Measurements from ENCODE around the gene IFRD2. TPM values are rescaled to one million over a fixed set of nuclear protein-coding genes. Genes with fewer than 3 reads are reported as not detected.

IFRD2 gene
- polyA plus RNA-seq, 1 experiment, result 19.3 TPM

- ChIA-PET POLR2A (interaction anchor here (1.5 kb wide), 1 partner anchor 30 kb away, joined by 18 read pairs; the partner anchor contains the start of gene GNAI2), CTCF (interaction anchor here (2.8 kb wide), 1 partner anchor 19 kb away, joined by 22 read pairs; no protein-coding TSS in a partner anchor)
- Histone ChIP-seq H3K9me3 (ENCODE audit: control insufficient read depth, insufficient read depth, low read length) (no peaks in the 10 kb centered on the region), H3K27ac (ENCODE audit: low read depth, low read length) (peak overlapping the region; percentile 84), H3K27me3 (ENCODE audit: control insufficient read depth, insufficient read depth, low read length) (no peaks in the 10 kb centered on the region), H3K4me3 (ENCODE audit: low read depth, low read length) (no peak overlapping the region)
- DNase-seq (ENCODE audit: low read depth, low spot score), result no peak
- TF ChIP-seq CTCF (IDR thresholded peaks at IDR 0.05; ENCODE audit: low read depth, low read length), result no peak
Measured at GRCh38 chr3:50265571-50265970, 26.7 kb downstream of the IFRD2 start.

DNA sequence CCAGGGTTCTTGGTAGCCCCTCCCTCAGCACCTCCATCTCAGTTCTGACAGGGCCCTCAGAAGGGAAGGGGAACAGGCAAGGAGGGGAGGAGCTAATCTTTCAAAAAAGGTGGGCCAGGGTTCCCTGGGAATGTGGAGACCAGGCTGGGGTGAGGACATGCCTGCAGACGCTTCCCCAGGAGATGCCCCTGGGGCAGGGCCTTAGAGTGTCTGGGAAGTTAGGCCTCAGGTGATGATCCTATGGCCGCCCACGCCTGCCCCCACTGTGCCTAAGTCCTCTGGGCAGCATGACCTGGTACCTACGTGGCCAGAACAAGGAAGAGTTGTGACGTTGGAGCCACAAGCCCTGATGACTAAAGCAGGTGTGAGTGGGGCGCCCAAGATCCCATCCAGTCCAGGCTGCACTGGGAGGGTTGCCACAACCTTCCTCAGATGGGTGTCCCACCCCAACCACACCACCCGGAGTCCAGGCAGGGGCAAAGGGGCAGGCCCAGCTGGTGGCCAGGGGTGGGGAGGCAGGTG is 27.2 kb downstream of the IFRD2 start:
- Histone ChIP-seq H3K9me3 (ENCODE audit: control insufficient read depth, insufficient read depth, low read length) (no peaks in the 10 kb centered on the region; the same call in 1 of the 2 replicates), H3K27ac (ENCODE audit: low read depth, low read length) (peak overlapping the region; percentile 84), H3K4me3 (ENCODE audit: low read depth, low read length) (no peak overlapping the region), H3K27me3 (ENCODE audit: control insufficient read depth, insufficient read depth, low read length) (no peaks in the 10 kb centered on the region)
- no peak for TF ChIP-seq CTCF (IDR thresholded peaks at IDR 0.05; ENCODE audit: low read depth, low read length)
- ChIA-PET POLR2A (interaction anchor here (0.5 to 1.5 kb wide), 13 partner anchors 12 to 84 kb away, joined by 3 to 18 read pairs (median 4); partner anchors contain the start of genes GNAI2, HYAL3, LSMEM2 and NAA80), CTCF (interaction anchor here (0.6 to 2.8 kb wide), 3 partner anchors 18 to 141 kb away, joined by 3 to 22 read pairs (median 5); no protein-coding TSS in a partner anchor)
- DNase-seq (ENCODE audit: low read depth, low spot score), result no peak

- POLR2A ChIA-PET, result interaction anchor here (0.5 to 1.5 kb wide), 13 partner anchors 12 to 83 kb away, joined by 3 to 18 read pairs (median 4); partner anchors contain the start of genes GNAI2, HYAL3, LSMEM2 and NAA80
- CTCF ChIA-PET, result interaction anchor here (0.6 to 2.8 kb wide), 4 partner anchors 9 to 140 kb away, joined by 3 to 22 read pairs (median 4); no protein-coding TSS in a partner anchor
- H3K4me3 ChIP-seq (ENCODE audit: low read depth, low read length), result peak overlapping the region; percentile 10; the same call in 1 of the 2 replicates
- H3K27ac ChIP-seq (ENCODE audit: low read depth, low read length), result peak overlapping the region; percentile 84
- no peak for TF ChIP-seq CTCF (IDR thresholded peaks at IDR 0.05; ENCODE audit: low read depth, low read length)
- no peaks in the 10 kb centered on the region for H3K27me3 ChIP-seq (ENCODE audit: control insufficient read depth, insufficient read depth, low read length)
- H3K9me3 ChIP-seq (ENCODE audit: control insufficient read depth, insufficient read depth, low read length), result no peaks in the 10 kb centered on the region; the same call in 1 of the 2 replicates
- peak; percentile 91 for DNase-seq (ENCODE audit: low read depth, low spot score)
Measured at GRCh38 chr3:50264383-50264963, 27.8 kb downstream of the IFRD2 start.

GRCh38 chr3:50263478-50264382 is 28.5 kb downstream of the IFRD2 start:
- peak overlapping the region; percentile 81 for H3K27ac ChIP-seq (ENCODE audit: low read depth, low read length)
- H3K27me3 ChIP-seq (ENCODE audit: control insufficient read depth, insufficient read depth, low read length), result no peaks in the 10 kb centered on the region
- H3K9me3 ChIP-seq (ENCODE audit: control insufficient read depth, insufficient read depth, low read length), result no peaks in the 10 kb centered on the region; the same call in 1 of the 2 replicates
- peak overlapping the region; percentile 10; the same call in 1 of the 2 replicates for H3K4me3 ChIP-seq (ENCODE audit: low read depth, low read length)
- ChIA-PET POLR2A (interaction anchor here (0.5 to 1.5 kb wide), 8 partner anchors 12 to 137 kb away, joined by 3 to 18 read pairs (median 4); partner anchors contain the start of genes GNAI2 and LSMEM2), CTCF (interaction anchor here (1.0 to 2.8 kb wide), 4 partner anchors 8 to 37 kb away, joined by 3 to 22 read pairs (median 4); no protein-coding TSS in a partner anchor)
- no peak for DNase-seq (ENCODE audit: low read depth, low spot score)
- TF ChIP-seq CTCF (IDR thresholded peaks at IDR 0.05; ENCODE audit: low read depth, low read length), result no peak
